HG03558 (cell line): ENCODE data around the gene FAM149B1.

Source experiments
- ATAC-seq: cut with Tn5 transposase; IDR thresholded peaks from one replicate; pipeline ENCODE4 v1.9.1; 2021; ENCODE audit warnings: moderate number of reproducible peaks; ENCODE audit not compliant: unreplicated experiment; ENCODE audit errors: extremely low read depth

FAM149B1 gene

GRCh38 chr10:73262880-73263555 is 95.1 kb downstream of the FAM149B1 start:
- no peak for ATAC-seq

DNA sequence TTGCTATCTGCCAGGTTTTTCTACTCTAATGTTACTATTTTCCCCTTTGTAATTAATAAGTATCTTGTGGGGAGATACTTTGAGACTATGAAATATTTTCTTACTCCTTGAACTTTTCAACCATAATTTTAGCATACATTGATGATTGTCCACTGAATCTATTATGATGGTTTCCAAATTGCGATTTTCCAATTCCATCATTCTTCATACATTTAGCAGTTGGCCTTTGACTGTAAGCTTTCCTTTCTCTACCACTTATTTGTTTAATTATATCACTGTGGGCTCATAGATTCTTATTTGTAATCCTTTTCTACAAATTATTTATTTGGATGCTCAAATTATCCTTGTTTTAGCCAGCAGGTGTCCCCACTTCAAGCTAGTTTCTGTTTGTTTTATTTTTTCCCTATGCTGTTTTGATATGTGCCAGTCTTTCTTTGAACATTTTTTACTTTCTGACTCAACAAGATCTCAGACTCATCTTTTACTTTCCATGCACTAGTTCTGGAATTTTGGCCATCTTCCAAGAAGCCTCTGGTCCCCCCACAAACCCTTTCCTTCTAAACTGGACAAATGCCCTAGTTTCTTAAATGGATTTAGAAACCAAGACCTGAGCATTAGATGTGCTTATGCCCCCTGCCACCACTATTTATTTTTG is 95.9 kb downstream of the FAM149B1 start:
- no peak for ATAC-seq

- ATAC-seq = no peak
These were observed 96.5 kb downstream of the FAM149B1 start for GRCh38 chr10:73264423-73264822.

DNA sequence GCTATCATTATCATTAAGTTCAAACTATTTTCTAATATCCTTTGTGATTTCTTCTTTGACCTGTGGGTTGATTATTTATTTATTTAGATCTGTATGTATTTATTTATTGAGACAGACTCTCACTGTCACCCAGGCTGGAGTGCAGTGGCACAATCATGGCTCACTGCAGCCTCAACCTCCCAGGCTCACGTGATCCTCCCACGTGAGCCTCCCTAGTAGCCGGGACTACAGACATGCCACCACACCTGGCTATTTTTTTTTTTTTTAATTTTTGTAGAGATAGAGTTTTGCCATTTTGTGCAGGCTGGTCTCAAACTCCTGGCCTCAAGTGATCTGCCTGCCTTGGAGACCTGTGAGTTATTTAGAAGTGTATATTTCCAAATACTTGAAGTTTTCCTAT is 113.2 kb downstream of the FAM149B1 start:
- no peak for ATAC-seq

DNA sequence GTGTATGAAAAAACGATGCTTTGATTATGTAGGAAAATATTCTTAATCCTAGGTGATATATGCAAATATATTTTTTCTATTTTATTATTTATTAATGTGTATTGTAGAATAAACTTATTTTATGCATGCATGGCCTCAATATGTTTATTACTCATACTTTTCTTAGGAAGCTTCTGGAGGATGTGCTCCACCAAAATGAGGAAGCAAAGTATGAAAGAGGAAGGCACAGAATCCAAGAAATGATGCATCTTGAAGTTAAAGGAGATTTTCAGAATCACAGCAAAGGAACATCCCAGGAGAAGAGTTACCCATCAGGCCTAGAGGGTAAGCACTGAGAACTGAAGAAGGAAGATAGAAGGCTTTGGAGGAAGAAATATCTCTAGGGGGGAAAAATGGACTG is 119.5 kb downstream of the FAM149B1 start:
- no peak for ATAC-seq

- ATAC-seq = no peak
These were observed 122.0 kb downstream of the FAM149B1 start for GRCh38 chr10:73289958-73290357.

DNA sequence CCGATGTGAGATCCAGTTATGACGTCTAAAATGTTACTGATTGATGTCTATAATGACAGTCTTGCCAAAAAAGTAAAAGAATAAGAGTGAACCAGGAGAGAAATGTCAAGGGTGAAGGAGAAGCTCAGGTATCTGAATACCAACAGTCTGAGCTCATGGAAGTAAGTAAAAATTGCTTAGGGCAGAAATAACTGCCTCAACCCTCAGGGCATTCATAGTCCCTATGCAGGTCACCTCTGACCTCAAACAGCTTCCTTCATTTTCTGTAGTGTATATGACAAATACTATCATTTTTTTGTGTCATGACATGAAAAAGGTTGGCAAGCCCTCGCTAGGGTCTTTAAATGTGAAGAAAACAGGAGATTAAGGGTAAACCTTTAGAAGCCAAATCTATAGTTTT is 125.5 kb downstream of the FAM149B1 start:
- no peak for ATAC-seq
